Measurements from ENCODE around the gene GNPTG. TPM values are rescaled to one million over a fixed set of nuclear protein-coding genes. Genes with fewer than 3 reads are reported as not detected.

The GNPTG gene
- total and polyA plus RNA-seq, 7 donors, result 28.0 to 60.1 (median 43.5) TPM

DNA sequence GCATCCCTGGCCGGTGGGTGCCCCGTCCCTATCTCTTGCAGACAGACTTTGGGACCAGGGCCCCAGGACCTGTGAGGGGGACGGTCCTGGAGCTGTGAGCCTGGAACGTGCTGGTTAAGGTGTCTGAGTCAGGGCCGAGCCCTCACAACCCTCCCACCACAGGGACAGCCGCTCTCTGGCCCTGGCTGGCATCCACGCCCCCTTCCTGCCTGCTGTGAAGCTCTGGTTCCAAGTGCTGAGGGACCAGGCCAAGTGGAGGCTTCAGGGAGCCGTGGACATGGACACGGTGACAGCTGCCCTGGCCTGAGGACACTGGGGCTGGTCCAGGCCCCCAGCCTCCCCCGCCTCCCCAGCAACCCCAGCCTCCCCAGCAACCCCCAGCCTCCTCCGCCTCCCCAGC is 6.6 kb upstream of the GNPTG start:
- no peak for TF ChIP-seq POLR2AphosphoS5 (IDR thresholded peaks at IDR 0.05)
- TF ChIP-seq, protein P1, sequence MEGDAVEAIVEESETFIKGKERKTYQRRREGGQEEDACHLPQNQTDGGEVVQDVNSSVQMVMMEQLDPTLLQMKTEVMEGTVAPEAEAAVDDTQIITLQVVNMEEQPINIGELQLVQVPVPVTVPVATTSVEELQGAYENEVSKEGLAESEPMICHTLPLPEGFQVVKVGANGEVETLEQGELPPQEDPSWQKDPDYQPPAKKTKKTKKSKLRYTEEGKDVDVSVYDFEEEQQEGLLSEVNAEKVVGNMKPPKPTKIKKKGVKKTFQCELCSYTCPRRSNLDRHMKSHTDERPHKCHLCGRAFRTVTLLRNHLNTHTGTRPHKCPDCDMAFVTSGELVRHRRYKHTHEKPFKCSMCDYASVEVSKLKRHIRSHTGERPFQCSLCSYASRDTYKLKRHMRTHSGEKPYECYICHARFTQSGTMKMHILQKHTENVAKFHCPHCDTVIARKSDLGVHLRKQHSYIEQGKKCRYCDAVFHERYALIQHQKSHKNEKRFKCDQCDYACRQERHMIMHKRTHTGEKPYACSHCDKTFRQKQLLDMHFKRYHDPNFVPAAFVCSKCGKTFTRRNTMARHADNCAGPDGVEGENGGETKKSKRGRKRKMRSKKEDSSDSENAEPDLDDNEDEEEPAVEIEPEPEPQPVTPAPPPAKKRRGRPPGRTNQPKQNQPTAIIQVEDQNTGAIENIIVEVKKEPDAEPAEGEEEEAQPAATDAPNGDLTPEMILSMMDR (IDR thresholded peaks at IDR 0.05), result no peak
- TF ChIP-seq EP300 (IDR thresholded peaks at IDR 0.05), result no peak
- TF ChIP-seq POLR2A (IDR thresholded peaks at IDR 0.05), result no peak
- H3K9me3 ChIP-seq, result no peaks in the 10 kb centered on the region
- no peak overlapping the region for H3K27ac ChIP-seq
- peaks cover 5 to 25% (median 13%) of the 10 kb centered on the region in 4 donors for H3K36me3 ChIP-seq
- H3K4me3 ChIP-seq, result no peak overlapping the region
- 84 to 88% methylated on average over 11 of the region's 11 CpGs for WGBS, 2 donors
- H3K4me1 ChIP-seq, result peaks cover 0 to 15% (median 13%) of the 10 kb centered on the region in 4 donors
- no peaks in the 10 kb centered on the region for H3K27me3 ChIP-seq
- DNase-seq, result no peak
- intact Hi-C loops (cut with DNase I), result no loop called here

GRCh38 chr16:1345651-1346421 is 5.9 kb upstream of the GNPTG start:
- peaks cover 5 to 26% (median 13%) of the 10 kb centered on the region in 4 donors for H3K36me3 ChIP-seq
- no peak overlapping the region for H3K27ac ChIP-seq
- DNase-seq, result no peak
- intact Hi-C loops (cut with DNase I), result no loop called here
- TF ChIP-seq, protein P1 (IDR thresholded peaks at IDR 0.05), result no peak
- TF ChIP-seq EP300 (IDR thresholded peaks at IDR 0.05) (no peak), POLR2AphosphoS5 (IDR thresholded peaks at IDR 0.05) (no peak), POLR2A (IDR thresholded peaks at IDR 0.05) (no peak)
- 74 to 80% methylated on average over 31 of the region's 31 CpGs for WGBS, 2 donors
- H3K4me1 ChIP-seq, result peaks cover 0 to 22% (median 20%) of the 10 kb centered on the region in 4 donors
- H3K27me3 ChIP-seq, result no peaks in the 10 kb centered on the region
- H3K9me3 ChIP-seq, result no peaks in the 10 kb centered on the region
- H3K4me3 ChIP-seq, result no peak overlapping the region

- H3K4me1 ChIP-seq, result peaks cover 0 to 28% (median 24%) of the 10 kb centered on the region in 4 donors
- no peak overlapping the region for H3K27ac ChIP-seq
- H3K9me3 ChIP-seq, result no peaks in the 10 kb centered on the region
- H3K27me3 ChIP-seq, result no peaks in the 10 kb centered on the region
- WGBS, 2 donors, result 50 to 76% methylated on average over 34 of the region's 34 CpGs
- no peak overlapping the region for H3K4me3 ChIP-seq
- no peak for DNase-seq
- H3K36me3 ChIP-seq, result peaks cover 5 to 26% (median 13%) of the 10 kb centered on the region in 4 donors
- no peak for TF ChIP-seq POLR2AphosphoS5 (IDR thresholded peaks at IDR 0.05)
- no peak for TF ChIP-seq EP300 (IDR thresholded peaks at IDR 0.05)
- intact Hi-C loops (cut with DNase I), result no loop called here
Measured at GRCh38 chr16:1346422-1347285, 5.1 kb upstream of the GNPTG start.

DNA sequence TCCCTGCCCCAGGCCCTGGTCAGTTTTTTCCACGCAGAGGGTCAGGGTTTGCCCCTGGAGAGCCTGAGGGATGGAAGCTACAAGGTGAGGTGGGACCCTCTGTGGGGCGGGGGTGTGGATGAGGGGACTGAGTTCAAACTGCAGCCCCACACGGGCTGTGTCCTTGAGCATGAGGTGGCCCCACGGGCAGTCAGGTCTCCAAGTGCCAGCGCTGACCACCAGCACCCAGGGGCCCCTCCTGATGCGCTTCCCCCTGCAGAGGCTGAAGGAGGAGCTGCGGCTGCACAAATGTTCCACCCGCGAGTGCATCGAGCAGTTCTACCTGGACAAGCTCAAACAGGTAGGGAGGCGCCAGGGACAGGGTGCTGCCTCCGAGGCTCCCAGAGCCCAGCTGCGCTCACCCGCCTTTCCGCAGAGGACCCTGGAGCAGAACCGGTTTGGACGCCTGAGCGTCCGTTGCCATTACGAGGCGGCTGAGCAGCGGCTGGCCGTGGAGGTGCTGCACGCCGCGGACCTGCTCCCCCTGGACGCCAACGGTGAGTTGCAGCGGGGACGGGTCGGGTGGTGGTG is 4.4 kb upstream of the GNPTG start:
- TF ChIP-seq POLR2AphosphoS5 (IDR thresholded peaks at IDR 0.05) (no peak), POLR2A (IDR thresholded peaks at IDR 0.05) (no peak), EP300 (IDR thresholded peaks at IDR 0.05) (no peak)
- TF ChIP-seq, protein P1 (IDR thresholded peaks at IDR 0.05), result no peak
- DNase-seq, result no peak
- peaks cover 5 to 26% (median 13%) of the 10 kb centered on the region in 4 donors for H3K36me3 ChIP-seq
- intact Hi-C loops (cut with DNase I), result no loop called here
- H3K27me3 ChIP-seq, result no peaks in the 10 kb centered on the region
- no peaks in the 10 kb centered on the region for H3K9me3 ChIP-seq
- H3K27ac ChIP-seq, result no peak overlapping the region
- no peak overlapping the region for H3K4me3 ChIP-seq
- peaks cover 0 to 31% (median 25%) of the 10 kb centered on the region in 4 donors for H3K4me1 ChIP-seq
- WGBS, 2 donors, result 91 to 93% methylated on average over 31 of the region's 31 CpGs

- 92% methylated on average over 29 of the region's 29 CpGs for WGBS, 2 donors
- intact Hi-C loops (cut with DNase I), result no loop called here
- Histone ChIP-seq H3K36me3 (peaks cover 5 to 26% (median 13%) of the 10 kb centered on the region in 4 donors), H3K27ac (no peak overlapping the region), H3K4me3 (no peak overlapping the region), H3K9me3 (no peaks in the 10 kb centered on the region), H3K27me3 (no peaks in the 10 kb centered on the region), H3K4me1 (peaks cover 0 to 31% (median 25%) of the 10 kb centered on the region in 4 donors)
- TF ChIP-seq, protein P1 (IDR thresholded peaks at IDR 0.05), result no peak
- TF ChIP-seq POLR2A (IDR thresholded peaks at IDR 0.05) (no peak), EP300 (IDR thresholded peaks at IDR 0.05) (no peak), POLR2AphosphoS5 (IDR thresholded peaks at IDR 0.05) (no peak)
- no peak for DNase-seq
Measured at GRCh38 chr16:1347962-1348361, 3.8 kb upstream of the GNPTG start.
